NCI-H226 (cell line): ENCODE measurements around the gene VPS41.
"Not testable (repeated sequence)": the region's sequence is repeated elsewhere in the genome, so short reads cannot be mapped to it uniquely, and the experiment has no call there.

Experiments used
- DNase-seq: peaks from one replicate; pipeline ENCODE4 v3.0.0-alpha.2; 2015

The VPS41 gene

GRCh38 chr7:38908759-38909335 is at the start of gene VPS41:
Gene VPS41, minus strand, starts transcription at chr7:38909191. Its CDS starts 17 bp downstream, at chr7:38909174.
- DNase-seq: peak; percentile 86

- no peak for DNase-seq
Observed at GRCh38 chr7:38955892-38956291, 46.9 kb upstream of the VPS41 start.

- DNase-seq: no peak
Observed at GRCh38 chr7:38953971-38954370, 45.0 kb upstream of the VPS41 start.

- DNase-seq: no peak
Observed at GRCh38 chr7:38953227-38953626, 44.2 kb upstream of the VPS41 start.

- no peak for DNase-seq
Observed at GRCh38 chr7:38951213-38951612, 42.2 kb upstream of the VPS41 start.

- DNase-seq: peak; percentile 70
Observed at GRCh38 chr7:38950309-38950708, 41.3 kb upstream of the VPS41 start.

- DNase-seq: not testable (repeated sequence)
Observed at GRCh38 chr7:38947541-38947940, 38.5 kb upstream of the VPS41 start.

- DNase-seq: no peak
Observed at GRCh38 chr7:38942431-38943051, 33.5 kb upstream of the VPS41 start.

GRCh38 chr7:38940774-38941173 is 31.8 kb upstream of the VPS41 start:
- no peak for DNase-seq

- no peak for DNase-seq
Observed at GRCh38 chr7:38938589-38938988, 29.6 kb upstream of the VPS41 start.

GRCh38 chr7:38938001-38938485 is 29.1 kb upstream of the VPS41 start:
- no peak for DNase-seq

- no peak for DNase-seq
Observed at GRCh38 chr7:38936641-38937040, 27.6 kb upstream of the VPS41 start.

GRCh38 chr7:38934536-38934935 is 25.5 kb upstream of the VPS41 start:
- peak; percentile 38 for DNase-seq

- DNase-seq: no peak
Observed at GRCh38 chr7:38934051-38934450, 25.1 kb upstream of the VPS41 start.

- peak; percentile 27 for DNase-seq
Observed at GRCh38 chr7:38932509-38933168, 23.6 kb upstream of the VPS41 start.

- DNase-seq: no peak
Observed at GRCh38 chr7:38929460-38930171, 20.6 kb upstream of the VPS41 start.

- DNase-seq: no peak
Observed at GRCh38 chr7:38928506-38928905, 19.5 kb upstream of the VPS41 start.

- no peak for DNase-seq
Observed at GRCh38 chr7:38927751-38928150, 18.8 kb upstream of the VPS41 start.

- DNase-seq: no peak
Observed at GRCh38 chr7:38920731-38921130, 11.7 kb upstream of the VPS41 start.

GRCh38 chr7:38916396-38916795 is 7.4 kb upstream of the VPS41 start:
- DNase-seq: no peak

GRCh38 chr7:38909870-38910269 is 879 bp upstream of the VPS41 start:
- no peak for DNase-seq

- DNase-seq: no peak
Observed at GRCh38 chr7:38907766-38908165, 1.2 kb downstream of the VPS41 start.

- DNase-seq: no peak
Observed at GRCh38 chr7:38907066-38907465, 1.9 kb downstream of the VPS41 start.
